Brain microvascular endothelial cell (primary cell): ENCODE measurements around the gene MUC20.
"Not testable (repeated sequence)": the region's sequence is repeated elsewhere in the genome, so short reads cannot be mapped to it uniquely, and the experiment has no call there.

Source experiments
- DNase-seq: peaks from one replicate; pipeline ENCODE4 v3.0.0-alpha.2; 2020
- H3K27ac ChIP-seq: fragments of 250-450 bp; sonication (Bioruptor Pico); 2 replicates; pipeline ENCODE4 v1.5.1; 2020; ENCODE audit warnings: mild to moderate bottlenecking, moderate library complexity
- H3K27me3 ChIP-seq: fragments of 250-450 bp; sonication (Bioruptor Pico); replicated peaks from 2 replicates; pipeline ENCODE4 v1.5.1; 2020; ENCODE audit warnings: mild to moderate bottlenecking
- H3K36me3 ChIP-seq: fragments of 250-450 bp; sonication (Bioruptor Pico); replicated peaks from 2 replicates; pipeline ENCODE4 v1.5.1; 2020; ENCODE audit warnings: mild to moderate bottlenecking
- H3K4me3 ChIP-seq: 2 replicates; pipeline ENCODE4 v1.5.1; 2011; ENCODE audit warnings: low read depth, mild to moderate bottlenecking, control low read depth, low read length, moderate library complexity
- CTCF ChIP-seq: IDR thresholded peaks from 2 replicates; pipeline ENCODE4 v1.5.1; 2011; ENCODE audit warnings: low read depth, mild to moderate bottlenecking, moderate library complexity, low read length, control low read depth, inconsistent platforms; ENCODE audit errors: missing control alignments
- in situ Hi-C: cut with HindIII; loops from 2 replicates; pipeline ENCODE4 v1.10.0; 2017; ENCODE audit warnings: low sequenced_read_pairs, low pct_ligation_motif_present

The MUC20 gene

GRCh38 chr3:195735036-195735695 is 14.4 kb downstream of the MUC20 start:
- no peak for DNase-seq
- no peak for TF ChIP-seq CTCF
- Histone ChIP-seq H3K27me3 (no peaks in the 10 kb centered on the region), H3K27ac (no peak overlapping the region), H3K36me3 (no peaks in the 10 kb centered on the region), H3K4me3 (no peak overlapping the region)
- in situ Hi-C loops = no loop called here

- no peaks in the 10 kb centered on the region for H3K27me3 ChIP-seq
- TF ChIP-seq CTCF = no peak
- H3K27ac ChIP-seq = no peak overlapping the region
- H3K36me3 ChIP-seq = no peaks in the 10 kb centered on the region
- DNase-seq = no peak
- H3K4me3 ChIP-seq = no peak overlapping the region
- in situ Hi-C loops = no loop called here
Observed at GRCh38 chr3:195736866-195737490, 16.2 kb downstream of the MUC20 start.

GRCh38 chr3:195737782-195738181 is 17.0 kb downstream of the MUC20 start:
- H3K27me3 ChIP-seq, H3K36me3 ChIP-seq, DNase-seq, in situ Hi-C loops, H3K27ac ChIP-seq, H3K4me3 ChIP-seq: not testable (repeated sequence)

- H3K4me3 ChIP-seq = no peak overlapping the region
- TF ChIP-seq CTCF = no peak
- in situ Hi-C loops = no loop called here
- H3K27me3 ChIP-seq = no peaks in the 10 kb centered on the region
- no peak overlapping the region for H3K27ac ChIP-seq
- H3K36me3 ChIP-seq = no peaks in the 10 kb centered on the region
- DNase-seq = no peak
Observed at GRCh38 chr3:195738274-195739044, 17.7 kb downstream of the MUC20 start.

- Histone ChIP-seq H3K27ac (no peak overlapping the region), H3K36me3 (no peaks in the 10 kb centered on the region), H3K27me3 (peaks cover 3% of the 10 kb centered on the region), H3K4me3 (no peak overlapping the region)
- no peak for TF ChIP-seq CTCF
- no peak for DNase-seq
- in situ Hi-C loops = no loop called here
Observed at GRCh38 chr3:195739561-195740111, 18.9 kb downstream of the MUC20 start.

- H3K4me3 ChIP-seq = no peak overlapping the region
- H3K27me3 ChIP-seq = peaks cover 16% of the 10 kb centered on the region
- in situ Hi-C loops = no loop called here
- TF ChIP-seq CTCF = no peak
- H3K36me3 ChIP-seq = no peaks in the 10 kb centered on the region
- no peak for DNase-seq
- H3K27ac ChIP-seq = no peak overlapping the region
Observed at GRCh38 chr3:195744437-195744836, 23.7 kb downstream of the MUC20 start.
